ENCODE data around the gene MTMR3.

The MTMR3 gene

GRCh38 chr22:30029512-30029911 is 146.5 kb downstream of the MTMR3 start:
- DNase-seq, result no peak

- no peak for DNase-seq
Measured at GRCh38 chr22:30030329-30030728, 147.4 kb downstream of the MTMR3 start.

GRCh38 chr22:30031328-30031727 is 148.4 kb downstream of the MTMR3 start:
- DNase-seq, result no peak

DNA sequence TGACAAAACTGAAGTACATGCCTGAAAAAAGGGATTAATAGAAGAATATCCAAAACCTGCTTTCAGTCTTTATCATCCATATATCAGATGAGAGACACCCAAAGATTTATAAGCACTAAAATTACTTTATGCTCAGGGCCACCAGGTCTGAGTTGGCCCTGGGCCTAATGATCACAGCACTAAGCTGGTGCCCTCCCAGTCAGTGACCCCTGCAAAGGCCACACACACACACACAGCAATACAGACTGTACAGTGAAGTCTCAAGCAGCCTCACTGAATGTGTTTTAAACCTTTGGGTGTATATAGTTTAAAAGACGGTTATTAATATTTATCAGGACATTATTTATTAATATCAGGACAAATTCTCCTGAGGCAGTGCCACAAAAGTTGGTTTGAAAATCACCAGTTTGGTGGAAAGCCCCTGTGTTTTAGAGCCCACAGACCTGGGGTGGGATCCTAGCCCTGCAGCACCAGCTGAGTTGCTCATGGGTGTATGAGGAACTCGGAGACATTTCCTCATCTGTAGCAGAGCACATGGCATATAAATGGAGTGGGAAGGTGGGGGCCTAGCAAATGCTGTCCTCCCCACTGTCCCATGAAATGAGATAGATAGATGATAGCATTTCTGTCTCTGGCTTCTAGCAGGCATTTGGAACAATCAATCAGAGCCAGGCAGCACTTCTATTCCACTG is 148.9 kb downstream of the MTMR3 start:
- no peak for DNase-seq

GRCh38 chr22:30033137-30033536 is 150.2 kb downstream of the MTMR3 start:
- DNase-seq, result no peak

DNA sequence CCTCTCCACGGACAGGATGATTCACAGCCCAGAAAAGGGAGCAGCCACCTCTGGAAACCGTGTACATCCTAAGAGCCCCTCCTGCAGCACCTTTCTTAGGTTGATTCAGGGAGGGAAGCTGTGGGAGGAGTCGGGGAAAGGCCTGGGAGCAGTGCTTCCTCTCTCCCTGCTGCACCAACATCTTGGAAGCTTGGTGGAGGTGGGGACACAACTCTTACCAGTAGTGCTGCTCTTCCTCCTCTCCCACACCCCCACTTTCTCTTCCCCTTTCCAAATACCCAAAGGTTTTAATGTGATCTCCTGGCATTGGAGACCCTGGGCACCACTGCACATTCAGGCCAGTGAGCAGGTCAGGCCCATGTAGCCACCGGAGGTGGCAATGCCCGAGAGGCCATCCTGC is 150.9 kb downstream of the MTMR3 start:
- DNase-seq, result no peak

DNA sequence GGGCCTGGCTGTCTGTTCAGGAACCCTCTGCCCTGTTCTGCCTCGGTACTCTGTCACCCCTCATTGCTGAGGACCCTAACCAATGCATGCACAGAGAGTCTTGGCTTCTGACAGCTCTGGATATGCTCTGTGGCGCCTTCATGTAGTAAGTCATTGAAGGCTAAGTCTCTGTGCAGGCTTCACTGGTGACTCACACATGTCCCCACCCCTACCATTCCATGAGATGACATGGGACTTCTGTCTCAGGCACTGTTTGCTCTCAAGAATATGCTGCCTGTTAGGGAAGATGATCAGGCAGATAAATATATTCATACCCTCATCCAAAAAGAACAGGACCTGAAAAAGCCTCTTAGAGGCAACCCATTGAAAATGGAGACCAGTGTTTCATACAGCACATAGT is 153.7 kb downstream of the MTMR3 start:
- DNase-seq, result peak; percentile 77

GRCh38 chr22:30038219-30038618 is 155.2 kb downstream of the MTMR3 start:
- peak; percentile 48 for DNase-seq

- DNase-seq, result no peak
Measured at GRCh38 chr22:30040499-30041260, 157.7 kb downstream of the MTMR3 start.

DNA sequence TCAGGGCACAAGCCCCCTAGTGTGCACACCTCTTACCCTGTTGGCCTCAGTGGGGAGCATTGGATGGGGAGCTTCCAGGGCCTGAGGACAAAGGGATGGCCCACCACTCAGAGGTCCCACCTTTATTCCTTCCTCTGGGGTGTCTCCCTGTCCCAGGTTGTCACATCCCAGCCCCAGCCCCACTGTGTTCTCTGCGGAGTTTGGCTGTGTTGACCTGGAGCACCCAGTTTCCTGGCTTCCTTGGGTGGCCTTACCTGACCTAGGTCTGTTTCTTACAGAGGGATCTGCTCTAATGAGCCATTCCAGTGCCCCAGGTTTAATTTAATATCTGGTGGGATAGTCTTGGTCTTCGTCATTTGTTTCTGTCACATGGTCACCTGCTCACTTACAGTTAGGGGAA is 158.5 kb downstream of the MTMR3 start:
- DNase-seq, result no peak

- DNase-seq, result no peak
Measured at GRCh38 chr22:30041881-30042280, 158.9 kb downstream of the MTMR3 start.

DNA sequence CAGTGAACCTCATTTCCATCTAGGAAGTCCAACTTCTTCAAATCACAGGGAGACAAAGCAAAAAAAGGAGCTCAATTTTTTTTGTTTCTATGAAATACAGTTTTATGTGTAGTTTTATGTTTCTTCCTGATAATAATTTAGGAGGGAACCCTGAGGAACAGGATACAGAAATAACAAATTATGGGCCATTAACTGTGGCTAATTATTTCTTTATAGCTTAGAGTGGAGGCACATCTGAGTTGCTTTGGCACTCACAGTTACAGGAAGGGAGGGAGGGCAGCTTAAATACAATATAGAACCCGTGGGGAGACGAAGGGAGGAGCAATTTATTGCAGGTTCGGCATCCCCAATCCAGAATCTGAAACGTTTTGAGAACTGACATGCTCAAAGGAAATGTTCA is 160.2 kb downstream of the MTMR3 start:
- DNase-seq, result no peak

- DNase-seq, result peak; percentile 82
Measured at GRCh38 chr22:30044369-30044768, 161.4 kb downstream of the MTMR3 start.

- DNase-seq, result no peak
Measured at GRCh38 chr22:30044881-30045493, 162.0 kb downstream of the MTMR3 start.

- DNase-seq, result no peak
Measured at GRCh38 chr22:30045494-30045887, 162.5 kb downstream of the MTMR3 start.

DNA sequence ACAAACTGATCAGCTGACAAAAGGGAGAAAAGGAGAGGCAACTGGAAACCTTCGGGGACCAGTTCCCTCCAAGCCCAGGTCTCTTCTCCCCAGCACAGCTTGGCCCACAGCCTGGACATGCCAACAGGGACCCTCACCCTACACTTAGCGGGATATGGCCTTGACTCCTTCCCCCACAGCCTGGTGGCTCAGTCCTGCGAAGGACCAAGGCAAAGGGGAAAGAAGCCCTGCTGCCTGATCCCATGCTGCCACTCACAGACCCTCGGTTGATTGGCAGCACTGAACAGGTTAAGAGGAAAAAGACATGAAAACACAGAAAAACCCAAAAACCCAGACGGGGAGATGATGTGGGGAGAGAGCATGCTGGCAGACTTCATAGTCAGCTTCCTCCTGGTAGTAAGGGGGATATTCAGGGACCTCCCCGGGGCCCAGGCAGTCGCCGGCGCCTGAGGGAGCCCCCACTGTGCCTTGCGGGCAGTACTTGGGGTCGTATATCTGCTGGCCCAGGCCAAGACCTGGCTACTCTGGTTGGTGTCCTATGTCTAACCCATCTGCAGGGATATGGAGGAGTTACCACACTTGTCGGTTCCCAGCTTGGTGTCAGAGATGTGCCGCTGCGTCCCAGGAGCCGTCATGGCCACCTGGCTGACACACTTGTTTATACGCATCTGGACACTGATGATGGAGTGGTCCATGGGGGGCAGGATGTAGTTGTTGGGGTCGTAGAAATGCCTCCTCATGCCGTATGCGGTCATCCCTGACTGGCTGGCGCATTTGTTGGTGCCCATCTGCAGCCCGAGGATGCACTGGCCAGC is 163.1 kb downstream of the MTMR3 start:
- DNase-seq, result no peak

DNA sequence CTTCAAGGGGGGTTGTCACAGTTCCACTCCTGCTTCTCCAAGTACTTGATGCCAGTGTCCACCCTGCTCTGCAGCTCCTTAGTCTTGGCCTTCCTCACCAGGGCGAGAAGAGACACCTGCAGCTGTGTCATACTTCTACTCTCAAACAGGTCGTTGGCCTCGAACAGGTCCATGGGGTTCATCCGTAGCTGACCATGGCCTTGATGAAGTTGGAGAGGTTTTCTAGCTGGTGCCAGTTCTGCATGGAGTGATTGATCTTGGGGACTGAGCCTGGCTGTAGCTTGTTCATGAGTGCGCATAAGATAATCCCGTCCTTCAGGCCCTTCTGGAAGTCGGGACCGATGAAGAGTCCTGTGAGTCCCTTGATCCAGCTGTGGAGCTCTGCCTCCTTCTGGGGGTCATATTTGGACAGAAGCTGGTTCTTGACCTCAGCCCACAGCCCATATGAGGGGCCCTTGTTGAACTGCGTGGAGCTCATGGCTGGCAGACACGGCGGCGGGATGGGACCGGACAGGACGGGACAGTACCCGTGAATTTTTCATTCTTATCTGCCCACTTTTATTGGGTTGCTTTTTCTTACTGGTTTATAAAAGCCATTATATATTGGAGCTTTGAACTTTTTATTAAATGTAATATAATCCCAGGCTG is 163.9 kb downstream of the MTMR3 start:
- no peak for DNase-seq

DNA sequence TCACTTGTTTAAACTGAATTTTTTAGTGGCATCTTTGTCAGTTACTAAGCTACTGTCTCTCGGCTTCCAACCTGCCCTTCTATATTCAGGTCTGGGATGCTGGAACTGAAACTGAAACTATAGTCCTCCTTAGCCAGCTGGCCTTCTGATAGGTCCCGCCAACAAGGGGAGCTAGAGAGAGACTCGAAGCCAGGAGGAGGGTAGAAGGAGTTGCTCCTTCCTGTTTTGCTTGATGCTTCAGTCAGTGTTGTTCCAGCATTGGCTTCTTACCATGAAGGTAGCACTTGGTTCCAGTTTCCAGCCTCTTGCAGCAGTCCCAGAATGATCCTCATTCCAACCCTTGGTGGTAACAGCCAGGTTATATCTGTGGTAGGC is 164.4 kb downstream of the MTMR3 start:
- DNase-seq, result peak; percentile 7

DNA sequence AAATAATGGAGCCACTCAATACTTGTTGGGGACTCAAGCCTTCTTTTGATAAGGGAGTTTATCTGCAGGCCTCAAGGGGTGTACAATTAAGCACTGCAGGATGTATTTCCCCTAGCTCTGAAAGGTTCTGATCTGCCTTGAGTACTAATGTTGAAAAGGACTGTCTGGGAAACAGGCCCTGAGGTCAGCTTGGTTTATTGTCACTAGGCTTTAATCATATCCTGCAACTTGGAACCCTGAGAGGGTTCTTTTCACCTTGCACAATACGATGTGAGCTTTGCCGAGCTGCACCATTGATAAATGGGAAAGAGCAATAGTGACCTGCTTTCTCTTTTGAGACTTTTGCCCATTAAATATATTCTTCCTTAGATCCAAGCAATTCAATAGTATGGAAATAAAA is 165.7 kb downstream of the MTMR3 start:
- DNase-seq, result no peak

DNA sequence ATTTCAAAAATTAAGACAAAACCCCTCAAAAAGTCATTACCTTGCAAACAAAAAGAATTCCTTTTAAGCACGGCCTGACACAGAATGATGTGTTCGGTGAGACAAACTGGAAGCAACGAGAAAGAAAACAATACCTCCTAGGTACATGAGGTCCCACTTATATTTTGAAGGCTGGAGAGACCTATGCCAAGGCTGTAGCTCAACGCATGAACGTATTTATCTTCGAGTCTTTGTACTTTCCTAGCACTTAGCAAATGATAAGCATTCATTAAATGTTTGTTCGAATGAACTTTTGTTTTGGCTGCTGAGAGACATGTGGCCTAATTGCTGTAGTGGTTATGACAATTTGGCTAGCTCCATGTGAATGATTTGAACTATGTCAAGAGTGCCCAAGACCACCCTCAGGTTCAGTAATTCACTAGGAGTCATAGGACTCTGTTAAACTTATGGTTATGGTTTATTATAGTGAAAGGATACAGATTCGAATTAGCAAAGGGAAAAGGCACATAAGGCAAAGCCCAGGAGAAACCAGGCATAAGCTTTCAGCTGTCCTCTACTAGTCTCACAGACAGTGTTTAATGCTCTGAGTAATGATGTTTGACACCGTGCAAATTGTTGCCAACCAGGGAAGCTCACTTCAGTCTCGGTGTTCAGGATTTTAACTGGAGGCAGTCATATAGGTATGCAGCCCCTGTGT is 171.2 kb downstream of the MTMR3 start:
- no peak for DNase-seq

DNA sequence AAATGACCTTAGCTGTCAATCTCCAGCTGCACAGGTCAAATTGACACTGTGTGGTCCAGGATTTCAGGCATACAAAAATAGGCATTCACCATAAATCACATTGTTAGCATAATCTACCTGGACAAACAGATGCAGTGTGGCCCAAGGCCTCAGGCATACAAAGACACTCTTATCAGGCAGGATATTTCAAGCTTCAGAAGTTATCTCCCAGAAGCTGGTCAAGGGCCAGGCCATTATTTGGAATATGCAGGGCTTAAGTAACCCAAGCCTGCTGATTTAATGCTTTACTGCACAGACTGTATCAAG is 171.7 kb downstream of the MTMR3 start:
- DNase-seq, result no peak

DNA sequence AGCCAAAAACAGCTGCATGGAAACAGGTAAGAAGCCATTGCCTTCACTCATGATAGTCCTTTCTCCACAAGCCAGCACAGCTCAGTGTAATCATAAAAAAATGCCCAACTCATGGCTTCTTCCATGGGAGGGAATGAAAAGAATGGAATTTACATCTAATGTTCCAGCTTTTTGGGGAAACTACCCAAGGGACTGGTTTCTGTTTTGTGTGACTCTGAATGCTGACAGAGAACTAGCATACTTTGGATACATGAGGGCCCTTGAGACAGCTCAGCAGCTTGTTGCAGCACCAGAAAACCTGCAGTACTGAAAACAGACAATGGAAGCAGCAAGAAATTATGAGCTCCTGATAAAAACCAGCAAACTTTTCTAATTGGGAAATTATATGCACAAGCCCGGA is 173.0 kb downstream of the MTMR3 start:
- DNase-seq, result peak; percentile 56

Measured in fibroblast of skin of back (primary cell).